NOMO-1 treated with dmso at 0.1 percent for 144 hours (cell line): ENCODE data around the gene GLO1.
"Not testable (repeated sequence)": the region's sequence is repeated elsewhere in the genome, so short reads cannot be mapped to it uniquely, and the experiment has no call there.

Source experiments
- DNase-seq: peaks from one replicate; lab custom pipeline; 2025; ENCODE audit not compliant: unreplicated experiment; lab: John Stamatoyannopoulos, UW

GLO1 gene

DNA sequence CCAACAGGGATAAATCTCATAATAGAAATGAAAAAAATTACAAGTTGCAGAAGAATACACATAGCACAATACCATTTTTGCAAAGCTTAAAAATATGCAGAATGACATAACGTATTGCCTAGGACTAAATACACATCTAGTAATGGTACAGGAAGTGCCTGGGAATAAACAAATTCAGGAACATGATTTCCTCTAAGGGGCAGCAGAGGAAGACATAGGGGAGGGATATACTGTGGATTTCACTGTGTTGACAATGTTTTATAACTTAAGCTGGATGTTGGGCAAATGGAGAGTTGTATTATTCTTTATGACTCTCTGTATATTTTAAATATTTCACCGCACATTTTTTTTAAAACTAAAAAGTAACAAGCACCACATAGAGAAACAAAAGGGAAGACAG lies 5.6 kb upstream of the GLO1 start:
- DNase-seq, result no peak

DNA sequence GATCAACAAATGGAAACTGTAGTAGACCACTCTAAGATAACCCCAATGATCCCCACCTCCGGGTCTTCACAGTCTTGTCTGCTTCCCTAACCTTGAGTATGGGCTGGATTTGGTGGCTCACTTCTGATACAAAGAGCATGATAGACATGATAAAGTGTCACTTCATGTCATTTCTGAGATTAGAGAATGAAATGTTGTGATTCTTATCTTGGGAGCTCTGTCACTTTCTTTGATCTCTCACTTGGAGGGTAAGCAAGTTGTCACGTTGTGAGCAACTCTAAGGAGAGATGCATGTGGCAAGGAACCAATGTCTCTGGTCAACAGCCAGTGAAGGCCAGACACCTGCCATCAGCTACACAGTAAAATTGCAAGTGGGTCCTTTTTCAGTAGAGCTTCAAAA lies 3.0 kb upstream of the GLO1 start:
- no peak for DNase-seq

- no peak for DNase-seq
These were observed 1.1 kb upstream of the GLO1 start for GRCh38 chr6:38703949-38704590.

DNA sequence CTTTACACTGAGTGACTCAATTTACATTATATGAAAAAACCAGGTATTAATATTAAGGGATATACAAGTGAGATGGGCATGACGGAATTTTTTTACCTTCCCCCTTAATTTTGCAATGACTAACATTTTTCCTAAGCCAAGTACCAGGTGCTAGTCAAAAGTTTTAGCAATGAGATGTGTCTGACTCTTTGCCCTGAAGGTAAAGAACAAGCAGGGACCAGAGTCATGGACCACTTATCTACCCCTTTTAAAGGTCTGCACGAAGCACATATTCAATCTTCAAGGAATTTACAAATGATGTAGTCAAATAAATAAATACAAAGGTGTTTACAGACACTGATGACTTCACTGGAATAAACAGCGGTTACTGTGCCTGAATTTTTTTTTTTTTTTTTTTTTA lies 1.4 kb downstream of the GLO1 start:
- no peak for DNase-seq

DNA sequence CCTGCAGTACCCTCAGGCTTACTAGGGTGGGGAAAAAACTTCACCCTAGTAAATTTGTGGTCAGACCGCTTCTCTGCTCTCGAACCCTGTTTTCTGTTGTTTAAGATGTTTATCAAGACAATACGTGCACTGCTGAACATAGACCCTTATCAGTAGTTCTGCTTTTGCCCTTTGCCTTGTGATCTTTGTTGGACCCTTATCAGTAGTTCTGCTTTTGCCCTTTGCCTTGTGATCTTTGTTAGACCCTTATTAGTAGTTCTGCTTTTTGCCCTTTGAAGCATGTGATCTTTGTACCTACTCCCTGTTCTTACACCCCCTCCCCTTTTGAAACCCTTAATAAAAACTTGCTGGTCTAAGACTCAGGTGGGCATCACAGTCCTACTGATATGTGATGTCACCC lies 3.2 kb downstream of the GLO1 start:
- not testable (repeated sequence) for DNase-seq

DNA sequence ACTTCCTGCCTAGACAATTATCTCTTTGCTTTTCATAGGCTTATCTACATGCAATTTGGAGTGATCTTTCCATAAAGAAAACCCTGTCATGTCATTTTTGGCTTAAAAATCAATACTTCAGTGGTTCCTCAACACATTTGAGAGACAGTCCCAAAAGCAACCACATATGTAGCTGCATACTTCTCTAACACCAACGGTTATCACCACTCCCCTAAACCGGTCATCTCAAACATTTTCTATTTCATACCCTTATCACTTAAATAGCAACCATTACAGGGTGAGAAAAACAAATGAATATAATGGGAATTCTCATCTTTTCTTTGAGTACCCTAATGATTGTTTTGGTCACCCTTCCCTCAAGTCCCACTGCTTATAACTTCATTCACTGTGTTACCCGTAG lies 5.1 kb downstream of the GLO1 start:
- no peak for DNase-seq

- no peak for DNase-seq
These were observed 6.6 kb downstream of the GLO1 start for GRCh38 chr6:38696345-38696744.

DNA sequence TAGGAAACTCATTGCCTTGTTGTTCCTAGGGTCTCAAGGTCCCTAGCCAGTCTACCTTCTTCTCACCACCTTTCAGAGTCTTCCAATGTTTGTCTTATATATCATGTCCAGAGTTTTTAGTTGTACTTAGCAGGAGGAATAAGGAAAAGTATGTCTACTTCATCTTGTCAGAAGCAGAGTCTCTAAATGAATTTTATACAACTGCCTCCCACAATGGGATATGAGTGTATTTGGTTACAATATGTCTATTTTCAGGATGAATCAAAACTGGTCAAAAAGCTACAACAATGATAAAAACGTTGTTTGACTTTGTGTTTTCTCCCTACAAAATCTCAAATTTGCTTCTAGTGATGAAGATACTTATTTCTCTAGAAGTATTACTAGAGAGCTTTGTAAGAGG lies 7.0 kb downstream of the GLO1 start:
- no peak for DNase-seq

- no peak for DNase-seq
These were observed 7.6 kb downstream of the GLO1 start for GRCh38 chr6:38695227-38695900.

DNA sequence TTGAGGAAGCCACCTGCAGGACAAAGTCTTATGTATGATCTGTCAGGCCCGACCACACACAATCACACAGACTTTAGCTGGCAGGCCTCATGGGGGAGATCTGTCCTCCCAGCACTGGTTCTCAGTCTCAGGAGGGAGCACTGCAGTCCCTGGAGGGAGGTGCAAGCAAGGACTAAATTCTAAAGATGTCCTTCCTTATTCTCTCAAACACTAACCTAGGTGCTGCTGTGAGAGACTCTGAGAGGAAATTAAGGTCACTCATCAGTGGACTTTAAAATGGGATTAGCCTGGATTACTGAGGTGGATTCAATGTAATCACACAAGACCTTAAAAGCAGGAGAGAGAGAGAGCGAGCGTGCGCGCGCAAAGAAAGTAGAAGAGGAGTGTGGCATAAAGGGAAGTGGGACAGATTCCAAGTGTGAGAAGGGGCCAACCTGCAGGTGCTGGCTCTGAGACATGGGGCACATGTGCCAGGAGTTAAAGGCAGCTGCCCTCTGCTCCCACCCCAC lies 14.3 kb downstream of the GLO1 start:
- no peak for DNase-seq

DNA sequence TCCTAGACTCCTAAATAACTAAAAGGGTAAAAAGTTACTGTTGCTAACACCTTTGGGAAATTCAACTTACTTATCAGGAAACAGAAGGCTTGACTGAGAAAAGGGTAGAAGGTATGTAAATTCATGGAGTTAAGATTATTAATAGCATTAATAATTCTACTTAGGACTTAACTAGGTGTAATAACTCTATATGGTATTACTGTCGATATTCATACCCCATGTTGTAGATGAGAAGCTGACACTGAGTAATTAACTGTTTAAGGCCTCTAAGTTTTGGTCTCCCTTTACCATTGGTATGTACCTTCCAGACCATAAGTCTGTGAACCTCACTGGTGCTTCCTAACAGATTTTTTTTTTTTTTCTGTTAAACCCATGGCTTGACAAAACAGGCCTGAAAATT lies 15.4 kb downstream of the GLO1 start:
- no peak for DNase-seq

DNA sequence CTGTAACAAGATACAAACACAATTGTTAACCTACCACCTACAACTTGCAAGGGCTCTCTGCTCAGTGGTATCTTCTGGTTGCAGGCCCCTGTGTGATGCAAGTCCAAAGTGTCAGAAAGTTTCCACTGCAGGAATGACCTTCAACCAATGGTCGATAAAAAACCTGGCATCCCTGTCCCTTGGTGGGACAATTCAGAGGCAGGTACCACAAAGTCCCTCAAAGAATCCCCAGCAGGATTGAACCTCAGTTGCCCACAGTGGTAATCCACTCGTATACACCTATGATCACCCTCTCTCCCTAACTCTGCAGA lies 15.9 kb downstream of the GLO1 start:
- DNase-seq, result no peak

DNA sequence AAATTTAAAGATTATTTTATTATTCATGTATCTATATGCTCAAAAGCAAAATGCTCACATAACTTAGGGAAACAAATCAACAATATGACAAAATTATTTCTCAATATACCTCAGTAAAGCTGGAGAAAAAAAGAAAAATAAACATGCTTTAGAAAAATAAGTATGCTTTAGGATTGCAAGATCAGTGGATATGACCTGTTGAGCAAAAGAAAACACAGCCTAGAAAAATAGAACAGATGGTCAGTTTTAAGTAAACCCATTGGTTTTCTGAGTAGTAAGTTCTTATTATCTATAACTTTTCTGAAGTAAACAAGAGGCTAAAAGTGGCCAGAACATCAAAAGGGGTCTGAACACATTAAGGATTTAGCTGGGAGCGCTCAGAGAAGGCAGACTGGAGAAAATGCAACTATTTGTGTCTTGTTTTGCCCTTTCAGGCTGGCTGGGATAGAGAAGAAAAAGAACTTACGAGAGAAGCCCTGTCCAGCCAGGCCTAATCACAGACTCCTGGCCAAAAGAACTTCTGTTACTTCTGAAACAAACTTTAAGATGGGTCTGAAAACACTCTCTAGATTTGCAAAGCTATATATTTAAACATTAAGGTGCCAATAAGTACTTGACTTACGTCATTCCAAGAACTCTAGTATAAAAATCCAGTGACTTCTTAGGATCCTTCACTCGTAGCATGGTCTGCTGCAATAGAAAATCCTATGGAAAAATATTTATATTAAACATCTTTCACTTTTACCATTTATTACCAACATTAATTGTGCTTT lies 16.5 kb downstream of the GLO1 start:
- no peak for DNase-seq

DNA sequence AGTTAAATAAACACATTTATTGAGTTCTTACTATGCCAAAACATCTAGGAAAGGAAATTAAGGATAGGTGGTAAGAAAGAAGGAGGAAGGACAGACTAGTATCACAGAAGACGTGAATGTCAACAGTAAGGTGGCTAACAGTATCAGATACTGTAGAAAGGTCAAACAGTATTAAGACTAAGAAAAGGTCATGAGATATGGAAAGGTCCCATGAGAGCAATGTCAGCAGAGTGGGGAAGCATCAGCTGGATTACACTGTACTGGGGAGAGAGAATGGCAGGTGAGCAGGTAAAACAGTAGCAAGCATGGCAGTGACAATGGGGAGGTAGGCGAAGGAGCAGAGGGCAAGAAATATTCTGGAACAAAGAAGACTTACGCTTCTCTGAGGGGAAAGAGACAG lies 18.0 kb downstream of the GLO1 start:
- DNase-seq, result no peak

DNA sequence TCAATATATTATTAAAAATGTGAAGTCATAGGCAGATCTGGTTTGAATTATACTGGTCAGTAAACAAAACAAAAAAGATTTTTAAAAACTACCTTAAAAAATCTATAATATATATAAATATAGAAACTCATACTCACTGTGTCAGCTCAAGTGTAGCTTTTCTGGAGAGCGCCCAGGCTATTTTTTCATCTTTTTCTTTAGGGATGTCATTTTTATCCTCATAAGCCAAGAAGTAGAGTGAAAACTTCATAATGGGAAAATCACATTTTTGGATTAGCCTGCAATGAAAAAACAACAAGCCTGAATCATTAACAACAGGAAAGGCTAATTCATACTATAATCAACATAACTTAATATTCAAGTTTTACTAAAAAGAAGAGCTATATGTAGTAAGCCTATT lies 18.7 kb downstream of the GLO1 start:
- no peak for DNase-seq

GRCh38 chr6:38681850-38682249 lies 21.1 kb downstream of the GLO1 start:
- DNase-seq, result no peak

- no peak for DNase-seq
These were observed 23.3 kb downstream of the GLO1 start for GRCh38 chr6:38679668-38680067.

GRCh38 chr6:38678178-38678760 lies 24.7 kb downstream of the GLO1 start:
- DNase-seq, result no peak

- no peak for DNase-seq
These were observed 25.9 kb downstream of the GLO1 start for GRCh38 chr6:38676974-38677544.

- DNase-seq, result no peak
These were observed 26.5 kb downstream of the GLO1 start for GRCh38 chr6:38676236-38676973.
